ENCODE results near the gene KRT35.

The KRT35 gene

GRCh38 chr17:41511716-41512115, 30.8 kb upstream of the KRT35 start:
- no peak for DNase-seq

- DNase-seq: peak; percentile 45
These were observed 30.2 kb upstream of the KRT35 start for GRCh38 chr17:41511116-41511515.

- peak; percentile 28 for DNase-seq
These were observed 29.5 kb upstream of the KRT35 start for GRCh38 chr17:41510251-41511065.

GRCh38 chr17:41507315-41507880, 26.4 kb upstream of the KRT35 start:
- DNase-seq: no peak

GRCh38 chr17:41505809-41506767, 25.1 kb upstream of the KRT35 start:
- no peak for DNase-seq

- no peak for DNase-seq
These were observed 24.3 kb upstream of the KRT35 start, which contains the start of gene KRT13 for GRCh38 chr17:41505007-41505808. KRT13 (minus strand) TSS chr17:41505612; CDS start chr17:41505550, 62 bp downstream.

GRCh38 chr17:41504246-41504977, 23.5 kb upstream of the KRT35 start:
- no peak for DNase-seq

GRCh38 chr17:41503202-41503601, 22.3 kb upstream of the KRT35 start:
- DNase-seq: no peak

- DNase-seq: no peak
These were observed 19.4 kb upstream of the KRT35 start for GRCh38 chr17:41500131-41500911.

- DNase-seq: no peak
These were observed 18.8 kb upstream of the KRT35 start for GRCh38 chr17:41499714-41500113.

GRCh38 chr17:41498276-41498675, 17.3 kb upstream of the KRT35 start:
- DNase-seq: no peak

- peak; percentile 65 for DNase-seq
These were observed 16.0 kb upstream of the KRT35 start for GRCh38 chr17:41496803-41497484.

GRCh38 chr17:41494524-41494923, 13.6 kb upstream of the KRT35 start:
- no peak for DNase-seq

- DNase-seq: peak; percentile 78
These were observed 11.8 kb upstream of the KRT35 start for GRCh38 chr17:41492771-41493170.

- no peak for DNase-seq
These were observed 11.4 kb upstream of the KRT35 start for GRCh38 chr17:41492351-41492750.

- no peak for DNase-seq
These were observed 10.5 kb upstream of the KRT35 start for GRCh38 chr17:41491476-41491875.

GRCh38 chr17:41490000-41490990, 9.3 kb upstream of the KRT35 start:
- DNase-seq: no peak

- no peak for DNase-seq
These were observed 8.6 kb upstream of the KRT35 start, which contains the start of gene KRT36 for GRCh38 chr17:41489531-41489930. KRT36 (minus strand) TSS chr17:41489910; CDS start chr17:41489864, 46 bp downstream.

All from NCI-H146 (cell line).